A549 (cell line): ENCODE data around the gene GGA1. TPM values are rescaled to one million over a fixed set of nuclear protein-coding genes. Genes with fewer than 3 reads are reported as not detected.
"Not testable (repeated sequence)": the region's sequence is repeated elsewhere in the genome, so short reads cannot be mapped to it uniquely, and the experiment has no call there.

Experiments
- ATAC-seq, 2 experiments: fragments of 200-7000 bp in 1 of 2; fragments of >200 bp in 1 of 2; cut with Nextera tagmentation in 1 of 2; cut with Tn5 transposase in 1 of 2; 3 replicates each; pipeline versions ENCODE4 v1.8.0 to v1.9.1; 2018 to 2020; ENCODE audit warnings: mild to moderate bottlenecking in 1 of 2, moderate library complexity in 1 of 2
- CTCF ChIA-PET: fragments of 300-600 bp; sonication (Branson Sonifier 250); formaldehyde crosslinking; extraction: SDS; loops from one replicate; lab custom pipeline; 2021; ENCODE audit warnings: antibody characterized with exemption, inconsistent platforms; lab: Yijun Ruan, JAX
- POLR2A ChIA-PET: fragments of 350-600 bp; formaldehyde crosslinking; extraction: SDS; loops from one replicate; lab custom pipeline; 2021; ENCODE audit warnings: antibody characterized with exemption, inconsistent platforms; lab: Yijun Ruan, JAX
- DNase-seq, 2 experiments: peaks; one replicate each; pipeline versions ENCODE4 v3.0.0 to v3.0.0-alpha.2; 2011 to 2016; ENCODE audit warnings: low read depth in 1 of 2, low spot score in 1 of 2
- FAIRE-seq: peaks from 2 replicates; lab custom pipeline; 2011; peaks lifted over from hg19 to GRCh38; lab: Jason Lieb, UNC
- H3K27ac ChIP-seq, 2 experiments: fragments of >200 bp; sonication (Bioruptor Twin); formaldehyde crosslinking; 3 replicates each; pipeline ENCODE4 v1.5.1; 2016 to 2017
- H3K4me1 ChIP-seq: fragments of >200 bp; sonication (Bioruptor Twin); formaldehyde crosslinking; 3 replicates; pipeline ENCODE4 v1.6.1; 2016
- H3K4me2 ChIP-seq: fragments of >200 bp; sonication (Bioruptor Twin); formaldehyde crosslinking; 3 replicates; pipeline ENCODE4 v1.6.1; 2016
- H3K4me3 ChIP-seq: fragments of >200 bp; sonication (Bioruptor Twin); formaldehyde crosslinking; 3 replicates; pipeline ENCODE4 v1.5.1; 2016
- H3K9me3 ChIP-seq: fragments of >200 bp; sonication (Bioruptor Twin); formaldehyde crosslinking; 3 replicates; pipeline ENCODE4 v1.6.1; 2016
- BHLHE40 ChIP-seq: IDR thresholded peaks from 2 replicates; pipeline ENCODE4 v1.6.1; 2012; ENCODE audit warnings: low read depth, low read length, inconsistent platforms
- CBX2 ChIP-seq: fragments of 200-600 bp; sonication (generic); IDR thresholded peaks from 2 replicates; pipeline ENCODE4 v1.6.1; 2016; ENCODE audit warnings: low read depth, mild to moderate bottlenecking, borderline replicate concordance
- CBX8 ChIP-seq: fragments of 200-600 bp; sonication (generic); IDR thresholded peaks from 2 replicates; pipeline ENCODE4 v1.6.1; 2016
- FOSL2 ChIP-seq, 2 experiments: fragments of 450-650 bp in 1 of 2; fragments of >200 bp in 1 of 2; sonication (Bioruptor Twin) in 1 of 2; formaldehyde crosslinking; IDR thresholded peaks; 2 replicates each; pipeline versions ENCODE4 v1.5.0 to v1.6.1; 2016 to 2020; ENCODE audit warnings: mild to moderate bottlenecking in 1 of 2, moderate library complexity in 1 of 2
- HOXA7 ChIP-seq: fragments of 250-450 bp; sonication (Bioruptor Pico); IDR thresholded peaks from 2 replicates; pipeline ENCODE4 v1.5.0; 2020; ENCODE audit warnings: mild to moderate bottlenecking, moderate library complexity
- HOXB5 ChIP-seq: fragments of 250-450 bp; sonication (Bioruptor Pico); IDR thresholded peaks from 2 replicates; pipeline ENCODE4 v1.5.0; 2020; ENCODE audit warnings: mild to moderate bottlenecking, moderate library complexity
- JUN ChIP-seq, 2 experiments: fragments of >200 bp; sonication (Bioruptor Twin); formaldehyde crosslinking; IDR thresholded peaks; 2 replicates in 1 of 2; 3 replicates in 1 of 2; pipeline ENCODE4 v1.6.1; 2016 to 2017
- KDM1A ChIP-seq: fragments of 200-600 bp; sonication (generic); IDR thresholded peaks from 2 replicates; pipeline ENCODE4 v1.6.1; 2016; ENCODE audit warnings: low read depth, mild to moderate bottlenecking
- KDM5A ChIP-seq: fragments of 200-600 bp; sonication (generic); IDR thresholded peaks from 2 replicates; pipeline ENCODE4 v1.6.1; 2016; ENCODE audit warnings: antibody characterized with exemption, mild to moderate bottlenecking
- PHF8 ChIP-seq: fragments of 200-600 bp; sonication (generic); IDR thresholded peaks from 2 replicates; pipeline ENCODE4 v1.6.1; 2016; ENCODE audit warnings: low read depth, mild to moderate bottlenecking, antibody characterized with exemption, moderate library complexity, borderline replicate concordance
- POLR2AphosphoS2 ChIP-seq: conservative IDR thresholded peaks from 2 replicates; pipeline ENCODE4 v1.6.1; 2012; ENCODE audit warnings: low read length, improper control_type of control experiment, inconsistent platforms
- RFX5 ChIP-seq: fragments of 450-650 bp; IDR thresholded peaks from 2 replicates; pipeline ENCODE4 v1.7.1; 2014; ENCODE audit warnings: antibody characterized with exemption, mild to moderate bottlenecking, moderate library complexity
- SMC3 ChIP-seq: fragments of >200 bp; sonication (Bioruptor Twin); formaldehyde crosslinking; IDR thresholded peaks from 3 replicates; pipeline ENCODE4 v1.6.1; 2018; ENCODE audit warnings: inconsistent platforms
- SREBF2 ChIP-seq: fragments of 450-650 bp; IDR thresholded peaks from 2 replicates; pipeline ENCODE4 v1.6.1; 2014; ENCODE audit warnings: mild to moderate bottlenecking, moderate library complexity
- ZC3H11A ChIP-seq: fragments of 450-650 bp; IDR thresholded peaks from 2 replicates; pipeline ENCODE4 v1.6.1; 2014; ENCODE audit warnings: antibody characterized with exemption, mild to moderate bottlenecking
- WGBS: methylation state at CpG from one replicate; pipeline ENCODE4 v1.1.6; 2017; ENCODE audit errors: missing lambda C conversion rate; 5-methylcytosine and 5-hydroxymethylcytosine counted together
- polyA plus RNA-seq, 4 experiments: library from polyadenylated mRNA; depleted of rRNA in 3 of 4; stranded (reverse); fragments of >200 nt; fragmentation: RNase III in 1 of 4; extraction: RNeasy Plus Mini Kit Qiagen cat#74134 plus additional on column Dnase treatment in 1 of 4; gene quantifications; 2 replicates in 3 of 4; 3 replicates in 1 of 4; pipeline ENCODE4 v1.2.3, GENCODE V29; 2011 to 2017
- TF ChIP-seq, protein P1 (sequence below): fragments of 150-350 bp; IDR thresholded peaks from 2 replicates; pipeline ENCODE4 v1.6.1; 2014; ENCODE audit warnings: low read depth, mild to moderate bottlenecking, low read length
- TF ChIP-seq, protein P2 (sequence below): fragments of >200 bp; sonication (Bioruptor Twin); formaldehyde crosslinking; IDR thresholded peaks from 3 replicates; pipeline ENCODE4 v1.6.1; 2016
- TF ChIP-seq, protein P3 (sequence below): IDR thresholded peaks from 2 replicates; pipeline ENCODE4 v1.6.1; 2012

Gene GGA1
- polyA plus RNA-seq, 2 of the 4 experiments (the other 2 are of a cell fraction): 22.0 to 26.1 TPM

DNA sequence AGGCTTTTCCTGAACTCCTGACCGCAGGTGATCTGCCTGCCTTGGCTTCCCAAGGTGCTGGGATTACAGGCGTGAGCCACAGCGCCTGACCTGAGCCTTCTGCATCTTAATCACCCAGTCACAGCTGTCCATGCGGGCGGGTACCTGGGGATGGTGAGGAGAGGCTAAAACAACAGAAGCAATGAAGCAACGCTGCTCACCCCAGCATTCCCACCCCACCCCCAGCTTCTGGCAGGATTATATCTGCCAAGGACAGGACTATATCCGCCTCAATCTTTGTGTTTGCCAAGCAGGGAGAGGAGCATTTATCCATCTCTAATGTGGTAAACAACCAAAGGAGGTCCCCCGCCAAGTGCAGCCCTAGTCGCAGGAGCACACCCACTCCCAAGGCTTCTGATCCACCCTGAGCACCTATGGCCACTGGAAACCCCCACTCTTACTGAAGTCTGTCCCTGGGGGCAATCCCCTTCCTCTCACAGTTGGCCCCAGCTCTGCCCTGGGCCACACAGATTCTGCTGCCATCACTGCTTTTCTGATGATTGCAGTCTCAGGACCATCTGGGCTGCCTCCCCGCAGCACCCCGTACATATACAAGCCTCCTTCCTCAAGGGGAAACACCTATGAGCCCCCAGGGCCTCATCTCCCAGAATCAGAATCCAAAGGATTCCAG, 20.0 kb upstream of the GGA1 start (continued):
- TF ChIP-seq, protein P1, sequence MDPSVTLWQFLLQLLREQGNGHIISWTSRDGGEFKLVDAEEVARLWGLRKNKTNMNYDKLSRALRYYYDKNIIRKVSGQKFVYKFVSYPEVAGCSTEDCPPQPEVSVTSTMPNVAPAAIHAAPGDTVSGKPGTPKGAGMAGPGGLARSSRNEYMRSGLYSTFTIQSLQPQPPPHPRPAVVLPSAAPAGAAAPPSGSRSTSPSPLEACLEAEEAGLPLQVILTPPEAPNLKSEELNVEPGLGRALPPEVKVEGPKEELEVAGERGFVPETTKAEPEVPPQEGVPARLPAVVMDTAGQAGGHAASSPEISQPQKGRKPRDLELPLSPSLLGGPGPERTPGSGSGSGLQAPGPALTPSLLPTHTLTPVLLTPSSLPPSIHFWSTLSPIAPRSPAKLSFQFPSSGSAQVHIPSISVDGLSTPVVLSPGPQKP: no peak
- TF ChIP-seq BHLHE40: no peak
- no peak for TF ChIP-seq SREBF2
- TF ChIP-seq HOXB5 (CRISPR knock-in tag): no peak
- no peak for TF ChIP-seq HOXA7
- no peak for TF ChIP-seq RFX5
- TF ChIP-seq FOSL2 (IDR thresholded peaks at IDR 0.05): no peak
- TF ChIP-seq FOSL2 (CRISPR knock-in tag; IDR thresholded peaks at IDR 0.05): no peak
- TF ChIP-seq, protein P2, sequence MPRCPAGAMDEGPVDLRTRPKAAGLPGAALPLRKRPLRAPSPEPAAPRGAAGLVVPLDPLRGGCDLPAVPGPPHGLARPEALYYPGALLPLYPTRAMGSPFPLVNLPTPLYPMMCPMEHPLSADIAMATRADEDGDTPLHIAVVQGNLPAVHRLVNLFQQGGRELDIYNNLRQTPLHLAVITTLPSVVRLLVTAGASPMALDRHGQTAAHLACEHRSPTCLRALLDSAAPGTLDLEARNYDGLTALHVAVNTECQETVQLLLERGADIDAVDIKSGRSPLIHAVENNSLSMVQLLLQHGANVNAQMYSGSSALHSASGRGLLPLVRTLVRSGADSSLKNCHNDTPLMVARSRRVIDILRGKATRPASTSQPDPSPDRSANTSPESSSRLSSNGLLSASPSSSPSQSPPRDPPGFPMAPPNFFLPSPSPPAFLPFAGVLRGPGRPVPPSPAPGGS: no peak

DNA sequence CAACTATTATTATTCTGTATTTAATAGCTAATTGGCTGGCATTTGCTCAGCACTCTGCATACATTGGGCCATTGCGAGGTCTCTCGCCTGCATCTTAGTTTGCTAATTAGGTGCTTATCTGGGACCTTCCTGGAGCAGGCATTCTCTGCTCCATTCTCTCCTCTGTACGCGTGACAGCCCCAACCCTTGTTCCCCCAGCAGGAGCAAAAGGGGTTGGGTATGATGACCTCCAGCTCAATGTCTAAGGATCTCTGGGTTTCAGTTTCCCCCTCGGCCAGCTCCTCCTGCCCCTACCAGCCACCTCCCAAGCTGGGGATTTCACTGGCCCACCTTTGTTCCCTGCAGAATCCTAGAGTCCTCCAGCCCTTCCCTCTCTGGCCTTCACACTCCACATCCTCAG, 19.0 kb upstream of the GGA1 start:
- Histone ChIP-seq H3K27ac (no peak overlapping the region), H3K4me2 (no peak overlapping the region), H3K4me3 (no peak overlapping the region)
- FAIRE-seq: no peak
- TF ChIP-seq SMC3: no peak
- no peak for TF ChIP-seq KDM1A
- no peak for TF ChIP-seq PHF8
- TF ChIP-seq CBX8: no peak
- TF ChIP-seq, protein P3, sequence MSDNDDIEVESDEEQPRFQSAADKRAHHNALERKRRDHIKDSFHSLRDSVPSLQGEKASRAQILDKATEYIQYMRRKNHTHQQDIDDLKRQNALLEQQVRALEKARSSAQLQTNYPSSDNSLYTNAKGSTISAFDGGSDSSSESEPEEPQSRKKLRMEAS: no peak
- no peak for TF ChIP-seq JUN (IDR thresholded peaks at IDR 0.05)
- no peak for TF ChIP-seq POLR2AphosphoS2
- no peak for TF ChIP-seq KDM5A
- TF ChIP-seq, all 56 proteins: peak for 0
- POLR2A ChIA-PET: no interaction called here
- CTCF ChIA-PET: interaction anchor here (0.7 to 5.3 kb wide), 6 partner anchors 10 to 48 kb away, joined by 3 to 101 read pairs (median 8); partner anchors contain the start of gene LGALS2
- no peaks in the 10 kb centered on the region for H3K9me3 ChIP-seq
- ATAC-seq (no peak), DNase-seq (no peak)
- no peaks in the 10 kb centered on the region for H3K4me1 ChIP-seq
- 92% methylated on average over 5 of the region's 5 CpGs for WGBS

DNA sequence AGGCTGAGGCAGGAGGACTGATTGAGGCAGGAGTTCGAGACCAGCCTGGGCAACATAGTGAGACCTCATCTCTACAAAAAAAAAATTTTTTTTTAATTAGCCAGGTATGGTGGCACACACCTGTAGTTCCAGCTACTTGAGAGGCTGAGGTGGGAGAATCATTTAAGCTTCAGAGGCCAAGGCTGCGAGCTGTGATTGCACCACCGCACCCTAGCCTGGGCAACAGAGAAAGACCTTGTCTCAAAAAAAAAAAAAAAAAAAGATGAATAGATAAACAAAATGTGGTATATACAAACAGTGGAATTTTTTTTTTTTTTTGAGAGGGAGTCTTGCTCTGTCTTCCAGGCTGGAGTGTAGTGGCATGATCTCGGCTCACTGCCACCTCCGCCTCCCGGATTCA, 17.6 kb upstream of the GGA1 start:
- 74% methylated on average over 6 of the region's 6 CpGs for WGBS
- POLR2A ChIA-PET: interaction anchor here (3.0 kb wide), 1 partner anchor 18 kb away, joined by 23 read pairs; the partner anchor contains the start of gene GGA1
- DNase-seq, H3K9me3 ChIP-seq, H3K27ac ChIP-seq, ATAC-seq, H3K4me3 ChIP-seq, FAIRE-seq, H3K4me2 ChIP-seq, H3K4me1 ChIP-seq: not testable (repeated sequence)
- CTCF ChIA-PET: interaction anchor here (0.7 to 5.3 kb wide), 7 partner anchors 16 to 119 kb away, joined by 3 to 101 read pairs (median 19); no protein-coding TSS in a partner anchor

DNA sequence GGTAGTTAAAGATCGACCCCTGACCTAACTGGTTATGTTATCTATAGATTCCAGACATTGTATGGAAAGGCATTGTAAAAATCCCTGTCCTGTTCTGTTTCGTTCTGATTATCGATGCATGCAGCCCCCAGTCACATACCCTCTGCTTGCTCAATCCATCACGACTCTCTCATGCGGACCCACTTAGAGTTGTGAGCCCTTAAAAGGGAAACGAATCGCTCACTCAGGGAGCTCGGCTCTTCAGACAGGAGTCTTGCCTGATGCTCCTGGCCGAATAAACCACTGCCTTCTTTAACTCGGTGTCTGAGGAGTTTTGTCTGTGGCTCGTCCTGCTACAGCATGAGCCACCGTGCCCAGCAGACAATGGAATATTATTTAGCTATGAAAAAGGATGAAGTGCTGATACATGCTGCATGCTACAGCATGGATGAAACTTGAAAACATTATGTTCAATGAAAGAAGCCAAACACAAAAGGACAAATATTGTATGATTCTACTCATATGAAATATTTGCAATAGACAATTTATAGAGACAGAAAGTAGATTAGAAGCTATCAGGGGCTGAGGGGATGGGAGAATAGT, 16.7 kb upstream of the GGA1 start:
- no peak for FAIRE-seq
- Histone ChIP-seq H3K27ac (peak overlapping the region; percentile 56 to 80), H3K4me3 (peak overlapping the region; percentile 36), H3K4me1 (no peaks in the 10 kb centered on the region), H3K9me3 (no peaks in the 10 kb centered on the region), H3K4me2 (peak overlapping the region; percentile 66)
- no peak for DNase-seq
- 69% methylated on average over 12 of the region's 12 CpGs for WGBS
- ChIA-PET CTCF (interaction anchor here (0.7 to 5.3 kb wide), 28 partner anchors 9 to 1171 kb away, joined by 3 to 101 read pairs (median 4); partner anchors contain the start of gene LGALS2), POLR2A (interaction anchor here (0.6 to 3.0 kb wide), 8 partner anchors 14 to 196 kb away, joined by 3 to 23 read pairs (median 6); partner anchors contain the start of genes CDC42EP1 and GGA1)
- TF ChIP-seq CBX2 (no peak), ZC3H11A (no peak)
- ATAC-seq: no peak
